WERI-Rb-1 (cell line): ENCODE data around the gene DOCK7.
"Not testable (repeated sequence)": the region's sequence is repeated elsewhere in the genome, so short reads cannot be mapped to it uniquely, and the experiment has no call there.

Experiments
- DNase-seq: peaks from one replicate; pipeline ENCODE4 v3.0.0-alpha.2; 2020
- H3K27ac ChIP-seq: fragments of 250-450 bp; sonication (Bioruptor Pico); 2 replicates; pipeline ENCODE4 v1.5.1; 2020; ENCODE audit warnings: mild to moderate bottlenecking, moderate library complexity
- H3K27me3 ChIP-seq: fragments of 250-450 bp; sonication (Bioruptor Pico); 2 replicates; pipeline ENCODE4 v1.5.1; 2021; ENCODE audit warnings: mild to moderate bottlenecking, low read depth, moderate library complexity; ENCODE audit not compliant: insufficient read depth, severe bottlenecking
- H3K36me3 ChIP-seq: fragments of 250-450 bp; sonication (Bioruptor Pico); 2 replicates; pipeline ENCODE4 v1.5.1; 2020; ENCODE audit warnings: mild to moderate bottlenecking, moderate library complexity
- H3K4me3 ChIP-seq: 2 replicates; pipeline ENCODE4 v1.5.1; 2011; ENCODE audit warnings: low read depth, mild to moderate bottlenecking, control low read depth, low read length
- H3K9me3 ChIP-seq: fragments of 250-450 bp; sonication (Bioruptor Pico); 2 replicates; pipeline ENCODE4 v1.5.1; 2021; ENCODE audit warnings: mild to moderate bottlenecking, moderate library complexity; ENCODE audit not compliant: severe bottlenecking
- CTCF ChIP-seq: IDR thresholded peaks from 2 replicates; pipeline ENCODE4 v1.5.1; 2011; ENCODE audit warnings: low read depth, mild to moderate bottlenecking, control low read depth, inconsistent platforms, low read length

DOCK7 gene

GRCh38 chr1:62720946-62721554, 32.9 kb upstream of the DOCK7 start:
- Histone ChIP-seq H3K9me3 (no peaks in the 10 kb centered on the region), H3K4me3 (no peak overlapping the region), H3K27me3 (no peaks in the 10 kb centered on the region), H3K36me3 (no peaks in the 10 kb centered on the region), H3K27ac (no peak overlapping the region)
- no peak for DNase-seq
- TF ChIP-seq CTCF: no peak

- H3K9me3 ChIP-seq, H3K27me3 ChIP-seq, H3K36me3 ChIP-seq, DNase-seq, H3K4me3 ChIP-seq, H3K27ac ChIP-seq: not testable (repeated sequence)
These were observed 30.2 kb upstream of the DOCK7 start for GRCh38 chr1:62718400-62718799.

- no peaks in the 10 kb centered on the region for H3K36me3 ChIP-seq
- H3K27ac ChIP-seq: no peak overlapping the region
- no peaks in the 10 kb centered on the region for H3K27me3 ChIP-seq
- H3K4me3 ChIP-seq: no peak overlapping the region
- H3K9me3 ChIP-seq: no peaks in the 10 kb centered on the region
- DNase-seq: no peak
- TF ChIP-seq CTCF: no peak
These were observed 29.3 kb upstream of the DOCK7 start for GRCh38 chr1:62717483-62717882.

GRCh38 chr1:62716397-62716796, 28.2 kb upstream of the DOCK7 start:
- no peaks in the 10 kb centered on the region for H3K9me3 ChIP-seq
- DNase-seq: no peak
- H3K27me3 ChIP-seq: no peaks in the 10 kb centered on the region
- H3K36me3 ChIP-seq: no peaks in the 10 kb centered on the region
- no peak overlapping the region for H3K27ac ChIP-seq
- TF ChIP-seq CTCF: no peak
- no peak overlapping the region for H3K4me3 ChIP-seq

- H3K36me3 ChIP-seq: no peaks in the 10 kb centered on the region
- no peaks in the 10 kb centered on the region for H3K9me3 ChIP-seq
- H3K27ac ChIP-seq: no peak overlapping the region
- no peak overlapping the region for H3K4me3 ChIP-seq
- DNase-seq: no peak
- TF ChIP-seq CTCF: no peak
- H3K27me3 ChIP-seq: no peaks in the 10 kb centered on the region
These were observed 24.4 kb upstream of the DOCK7 start for GRCh38 chr1:62712336-62713243.

GRCh38 chr1:62707744-62708120, 19.5 kb upstream of the DOCK7 start:
- Histone ChIP-seq H3K27ac (no peak overlapping the region), H3K4me3 (no peak overlapping the region), H3K36me3 (no peaks in the 10 kb centered on the region), H3K27me3 (no peaks in the 10 kb centered on the region), H3K9me3 (no peaks in the 10 kb centered on the region)
- no peak for TF ChIP-seq CTCF
- DNase-seq: no peak
